Lung microvascular endothelial cell (primary cell): ENCODE data around the gene PACSIN1. TPM values are rescaled to one million over a fixed set of nuclear protein-coding genes. Genes with fewer than 3 reads are reported as not detected.
"Not testable (repeated sequence)": the region's sequence is repeated elsewhere in the genome, so short reads cannot be mapped to it uniquely, and the experiment has no call there.

Experiments
- DNase-seq, 2 donors: peaks; one replicate each; pipeline versions ENCODE4 v3.0.0 to v3.0.0-alpha.2; 2010; ENCODE audit warnings: low read depth in 2 of 2
- total RNA-seq: library from RNA; depleted of rRNA; stranded (reverse); fragments of >200 nt; gene quantifications from 2 replicates; pipeline ENCODE4 v1.2.1, GENCODE V29; 2014

The PACSIN1 gene
- total RNA-seq, 1 donor from 2014 or later: not detected

- DNase-seq: no peak
These were observed 19.0 kb downstream of the PACSIN1 start for GRCh38 chr6:34484899-34485298.

GRCh38 chr6:34485321-34486060 lies 19.6 kb downstream of the PACSIN1 start:
- no peak for DNase-seq

- no peak for DNase-seq
These were observed 20.3 kb downstream of the PACSIN1 start for GRCh38 chr6:34486106-34486740.

- not testable (repeated sequence) for DNase-seq
These were observed 21.0 kb downstream of the PACSIN1 start for GRCh38 chr6:34486886-34487285.

- no peak for DNase-seq
These were observed 21.7 kb downstream of the PACSIN1 start for GRCh38 chr6:34487536-34487935.

GRCh38 chr6:34489207-34489805 lies 23.4 kb downstream of the PACSIN1 start:
- DNase-seq: no peak

- DNase-seq: no peak
These were observed 24.7 kb downstream of the PACSIN1 start for GRCh38 chr6:34490390-34491090.

GRCh38 chr6:34491091-34491430 lies 25.2 kb downstream of the PACSIN1 start:
- DNase-seq: no peak

GRCh38 chr6:34493344-34493743 lies 27.5 kb downstream of the PACSIN1 start:
- DNase-seq: no peak

- no peak for DNase-seq
These were observed 29.1 kb downstream of the PACSIN1 start for GRCh38 chr6:34494973-34495372.

- DNase-seq: no peak
These were observed 30.3 kb downstream of the PACSIN1 start for GRCh38 chr6:34496103-34496685.

- DNase-seq: no peak
These were observed 31.5 kb downstream of the PACSIN1 start for GRCh38 chr6:34497411-34497810.

GRCh38 chr6:34506718-34507117 lies 40.8 kb downstream of the PACSIN1 start:
- DNase-seq: no peak

- no peak for DNase-seq
These were observed 42.5 kb downstream of the PACSIN1 start for GRCh38 chr6:34508425-34508824.

- DNase-seq: no peak
These were observed 43.9 kb downstream of the PACSIN1 start for GRCh38 chr6:34509782-34510181.

- DNase-seq: no peak
These were observed 44.4 kb downstream of the PACSIN1 start for GRCh38 chr6:34510299-34510698.

GRCh38 chr6:34511214-34511914 lies 45.5 kb downstream of the PACSIN1 start:
- DNase-seq: no peak

- no peak for DNase-seq
These were observed 46.2 kb downstream of the PACSIN1 start for GRCh38 chr6:34511915-34512737.

- no peak for DNase-seq
These were observed 46.9 kb downstream of the PACSIN1 start for GRCh38 chr6:34512738-34513115.

GRCh38 chr6:34513646-34514045 lies 47.8 kb downstream of the PACSIN1 start:
- no peak for DNase-seq
